Body of pancreas (tissue), 4 donors: ENCODE results near the gene PRDM16. TPM values are rescaled to one million over a fixed set of nuclear protein-coding genes. Genes with fewer than 3 reads are reported as not detected.
A peak's percentile ranks its signal among the peaks of the same experiment; 100 is the strongest.

Source experiments
- ATAC-seq: fragments of 150-250 bp; one replicate; pipeline ENCODE4 v1.9.1; 2016
- DNase-seq, 4 donors: peaks; one replicate each; pipeline ENCODE4 v3.0.0-alpha.2; 2019
- H3K27ac ChIP-seq, 4 donors: fragments of 200-600 bp; sonication (generic); 1 replicate in 3 of 4; 2 replicates in 1 of 4; pipeline versions ENCODE4 v1.5.1 to v1.6.1; 2016 to 2019; ENCODE audit warnings: mild to moderate bottlenecking in 1 of 4, mixed read lengths in 1 of 4, moderate library complexity in 1 of 4
- H3K27me3 ChIP-seq, 2 donors: fragments of 200-600 bp; sonication (generic); one replicate each; pipeline ENCODE4 v1.6.0; 2016; ENCODE audit warnings: mild to moderate bottlenecking in 1 of 2
- H3K36me3 ChIP-seq, 2 donors: fragments of 200-600 bp; sonication (generic); replicated peaks in 1 of 2; 2 replicates each; pipeline ENCODE4 v1.5.1; 2016; ENCODE audit warnings: low read depth in 2 of 2; ENCODE audit not compliant: insufficient read depth in 1 of 2
- H3K4me1 ChIP-seq: fragments of 200-600 bp; sonication (generic); one replicate; pipeline ENCODE4 v1.6.0; 2016
- H3K4me3 ChIP-seq, 2 donors: fragments of 200-600 bp; sonication (generic); 1 replicate in 1 of 2; 2 replicates in 1 of 2; pipeline ENCODE4 v1.5.1; 2016 to 2019
- H3K9me3 ChIP-seq, 3 donors: fragments of 200-600 bp; sonication (generic); 1 replicate in 2 of 3; 2 replicates in 1 of 3; pipeline ENCODE4 v1.5.1; 2016
- CTCF ChIP-seq, 7 experiments: fragments of 450-650 bp in 4 of 7; fragments of 200-600 bp in 3 of 7; sonication (generic) in 3 of 7; IDR thresholded peaks; one replicate each; pipeline ENCODE4 v1.5.1; 2016 to 2019; ENCODE audit warnings: antibody characterized with exemption in 7 of 7
- POLR2A ChIP-seq, 3 donors: fragments of 450-650 bp; IDR thresholded peaks; one replicate each; pipeline ENCODE4 v1.6.1; 2016; ENCODE audit warnings: antibody characterized with exemption in 3 of 3, mild to moderate bottlenecking in 2 of 3
- WGBS, 2 donors: methylation state at CpG; one replicate each; pipeline ENCODE4 v1.1.5; 2017; 5-methylcytosine and 5-hydroxymethylcytosine counted together
- intact Hi-C: fragments of 100-400 bp; cut with DNase I; formaldehyde crosslinking; loops from one replicate; pipeline ENCODE4 v1.15.1; 2023
- total RNA-seq, 2 donors: library from RNA; depleted of rRNA; stranded (reverse); fragments of >200 nt; gene quantifications; one replicate each; pipeline ENCODE4 v1.1.0, GENCODE V29; 2016

Gene PRDM16
- total RNA-seq, 2 donors from 2014 or later: 15.2 to 16.6 TPM

GRCh38 chr1:3176820-3177219, 107.8 kb downstream of the PRDM16 start:
- no peak for DNase-seq
- intact Hi-C loops: no loop called here
- no peak for TF ChIP-seq POLR2A (IDR thresholded peaks at IDR 0.05)
- no peak for TF ChIP-seq CTCF (IDR thresholded peaks at IDR 0.05)
- no peak overlapping the region for H3K27ac ChIP-seq
- no peaks in the 10 kb centered on the region for H3K36me3 ChIP-seq
- H3K27me3 ChIP-seq: no peaks in the 10 kb centered on the region
- no peak overlapping the region for H3K4me3 ChIP-seq
- no peak for ATAC-seq
- no peaks in the 10 kb centered on the region for H3K9me3 ChIP-seq
- H3K4me1 ChIP-seq: peaks cover 58% of the 10 kb centered on the region
- WGBS, 2 donors: 91 to 96% methylated on average over 2 of the region's 2 CpGs

GRCh38 chr1:3178279-3178678, 109.3 kb downstream of the PRDM16 start:
- peaks cover 43% of the 10 kb centered on the region for H3K4me1 ChIP-seq
- peak; percentile 57 to 82 (median 70) for DNase-seq
- no peaks in the 10 kb centered on the region for H3K9me3 ChIP-seq
- 42 to 63% methylated on average over 10 to 16 of the region's 16 CpGs for WGBS, 2 donors
- peak overlapping the region; percentile 53 to 66 (median 54) for H3K27ac ChIP-seq
- intact Hi-C loops: no loop called here
- no peak overlapping the region for H3K4me3 ChIP-seq
- no peaks in the 10 kb centered on the region for H3K36me3 ChIP-seq
- ATAC-seq: peak; percentile 33
- TF ChIP-seq CTCF (IDR thresholded peaks at IDR 0.05): no peak
- no peaks in the 10 kb centered on the region for H3K27me3 ChIP-seq

GRCh38 chr1:3179471-3179870, 110.5 kb downstream of the PRDM16 start:
- ATAC-seq: no peak
- TF ChIP-seq POLR2A (IDR thresholded peaks at IDR 0.05) (no peak), CTCF (IDR thresholded peaks at IDR 0.05) (no peak)
- Histone ChIP-seq H3K36me3 (no peaks in the 10 kb centered on the region), H3K4me1 (peaks cover 31% of the 10 kb centered on the region), H3K27me3 (no peaks in the 10 kb centered on the region), H3K27ac (peak overlapping the region in 1 of 4 donors; percentile 66), H3K9me3 (no peaks in the 10 kb centered on the region), H3K4me3 (no peak overlapping the region)
- no peak for DNase-seq
- intact Hi-C loops: no loop called here
- WGBS, 2 donors: 40 to 84% methylated on average over 3 to 15 of the region's 15 CpGs

- H3K9me3 ChIP-seq: no peaks in the 10 kb centered on the region
- peaks cover 18% of the 10 kb centered on the region for H3K4me1 ChIP-seq
- no peak for DNase-seq
- H3K4me3 ChIP-seq: no peak overlapping the region
- H3K27me3 ChIP-seq: no peaks in the 10 kb centered on the region
- WGBS, 2 donors: 83 to 87% methylated on average over 36 of the region's 36 CpGs
- no peak for TF ChIP-seq POLR2A (IDR thresholded peaks at IDR 0.05)
- TF ChIP-seq CTCF (IDR thresholded peaks at IDR 0.05): no peak
- ATAC-seq: no peak
- no peaks in the 10 kb centered on the region for H3K36me3 ChIP-seq
- H3K27ac ChIP-seq: no peak overlapping the region
- intact Hi-C loops: no loop called here
Observed at GRCh38 chr1:3180915-3181314, 111.9 kb downstream of the PRDM16 start.

GRCh38 chr1:3181956-3182355, 113.0 kb downstream of the PRDM16 start:
- no peaks in the 10 kb centered on the region for H3K9me3 ChIP-seq
- TF ChIP-seq CTCF (IDR thresholded peaks at IDR 0.05) (no peak), POLR2A (IDR thresholded peaks at IDR 0.05) (no peak)
- intact Hi-C loops: no loop called here
- DNase-seq (no peak), ATAC-seq (no peak)
- H3K36me3 ChIP-seq: no peaks in the 10 kb centered on the region
- H3K4me1 ChIP-seq: peaks cover 28% of the 10 kb centered on the region
- WGBS, 2 donors: 87 to 97% methylated on average over 14 of the region's 14 CpGs
- H3K27me3 ChIP-seq: no peaks in the 10 kb centered on the region
- H3K27ac ChIP-seq: no peak overlapping the region
- no peak overlapping the region for H3K4me3 ChIP-seq
